ENCODE results near the gene CNTNAP3. TPM values are rescaled to one million over a fixed set of nuclear protein-coding genes. Genes with fewer than 3 reads are reported as not detected.
"Not testable (repeated sequence)": the region's sequence is repeated elsewhere in the genome, so short reads cannot be mapped to it uniquely, and the experiment has no call there.

Gene CNTNAP3
- total and polyA plus RNA-seq, 10 of the 15 experiments (the other 5 are each of a cell fraction or from before 2014, with no cell fraction given), result 0.04 to 0.13 (median 0.06) TPM; not detected in 7

DNA sequence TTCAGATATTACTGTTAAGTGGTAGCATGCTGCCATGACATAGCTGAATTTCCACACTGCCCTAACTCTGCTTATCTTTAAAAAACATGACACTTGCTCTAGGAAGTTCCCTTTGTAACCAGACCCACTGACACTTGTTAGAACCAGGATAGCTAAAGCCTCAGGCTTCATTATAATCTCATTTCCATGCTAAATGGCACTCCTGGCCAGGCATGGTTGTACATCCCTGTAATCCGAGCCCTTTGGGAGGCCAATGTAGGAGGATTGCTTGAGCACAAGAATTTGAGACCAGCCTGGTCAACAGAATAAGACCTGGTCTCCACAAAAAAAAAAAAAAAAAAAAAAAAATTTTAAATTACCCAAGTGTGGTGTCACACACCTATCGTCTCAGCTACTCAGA lies 254.1 kb downstream of the CNTNAP3 start:
- H3K4me3 ChIP-seq; H3K4me2 ChIP-seq (ENCODE audit: control insufficient read depth, insufficient read depth); H3K79me2 ChIP-seq (ENCODE audit: control insufficient read depth, insufficient read depth, low read length); SMC1A ChIA-PET (ENCODE audit: uncharacterized antibody, unreplicated experiment); DNase-seq (ENCODE audit: low read depth, low spot score); RAD21 ChIA-PET (ENCODE audit: unreplicated experiment); H3K9ac ChIP-seq (ENCODE audit: control insufficient read depth, insufficient read depth, low read length); H3K27me3 ChIP-seq (replicated peaks in 1 of 2; ENCODE audit: control insufficient read depth in 2 of 2, insufficient read depth in 2 of 2, low read length in 1 of 2); FAIRE-seq; H4K20me1 ChIP-seq (ENCODE audit: control insufficient read depth, insufficient read depth); ATAC-seq; H3K4me1 ChIP-seq (ENCODE audit: control insufficient read depth, insufficient read depth, low read length); H3K36me3 ChIP-seq (ENCODE audit: control insufficient read depth in 2 of 2, insufficient read depth in 2 of 2, low read length in 1 of 2); BruUV-seq (replicated peaks); H3K9me3 ChIP-seq (replicated peaks; ENCODE audit: control insufficient read depth, insufficient read depth, low read length); in situ Hi-C loops (cut with MboI); intact Hi-C loops (cut with micrococcal nuclease; ENCODE audit: unreplicated experiment); H3K27ac ChIP-seq (ENCODE audit: control insufficient read depth, insufficient read depth); H2AFZ ChIP-seq (ENCODE audit: control insufficient read depth, low read depth, low read length); CTCF ChIA-PET; POLR2A ChIA-PET: not testable (repeated sequence)
- 10% methylated on average over 2 of the region's 2 CpGs for WGBS (ENCODE audit: insufficient coverage, insufficient replicate concordance, low lambda C conversion rate, missing lambda C conversion rate)

DNA sequence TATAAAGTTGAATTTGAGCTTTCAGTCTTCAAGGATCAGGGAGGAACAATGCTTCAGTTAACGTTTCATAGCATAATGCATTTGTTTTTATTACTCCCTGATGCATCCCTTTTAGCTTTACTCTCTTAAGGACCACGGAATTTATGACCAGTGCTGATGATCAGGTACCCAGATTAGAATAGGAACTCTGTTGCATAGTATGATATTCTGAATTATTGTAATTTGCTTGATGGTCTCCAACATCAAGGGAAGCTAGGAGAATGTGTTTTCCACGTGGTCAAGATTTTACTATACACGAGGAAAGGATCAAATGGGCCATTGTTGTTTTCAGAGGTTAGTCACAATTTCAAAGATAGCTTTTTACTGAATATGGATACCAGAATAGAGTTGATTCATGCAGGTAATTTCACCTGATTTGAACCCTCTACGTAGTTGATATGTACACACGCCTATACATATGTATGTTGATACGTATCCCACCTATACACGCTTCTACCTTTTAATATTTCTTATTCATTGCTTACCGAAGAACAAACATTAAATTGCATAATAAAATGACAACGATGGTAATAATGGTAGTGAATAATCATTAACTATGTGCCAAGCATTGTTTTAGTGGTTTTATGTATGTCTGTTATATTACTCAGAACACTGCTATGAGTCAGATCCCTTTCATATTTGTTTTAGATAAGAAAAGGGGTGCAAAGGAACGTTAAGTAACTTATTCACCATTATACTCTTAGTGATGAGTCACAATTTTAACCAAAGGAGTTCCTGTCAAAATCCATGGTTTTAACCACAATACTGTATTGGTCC lies 257.6 kb downstream of the CNTNAP3 start:
- H3K4me3 ChIP-seq; H3K27me3 ChIP-seq (replicated peaks in 1 of 2; ENCODE audit: control insufficient read depth in 2 of 2, insufficient read depth in 2 of 2, low read length in 1 of 2); H3K9me3 ChIP-seq (replicated peaks; ENCODE audit: control insufficient read depth, insufficient read depth, low read length); H3K4me2 ChIP-seq (ENCODE audit: control insufficient read depth, insufficient read depth); H3K9ac ChIP-seq (ENCODE audit: control insufficient read depth, insufficient read depth, low read length); H3K79me2 ChIP-seq (ENCODE audit: control insufficient read depth, insufficient read depth, low read length); RAD21 ChIA-PET (ENCODE audit: unreplicated experiment); BruUV-seq (replicated peaks); H3K27ac ChIP-seq (ENCODE audit: control insufficient read depth, insufficient read depth); FAIRE-seq; H3K36me3 ChIP-seq (ENCODE audit: control insufficient read depth in 2 of 2, insufficient read depth in 2 of 2, low read length in 1 of 2); H3K4me1 ChIP-seq (ENCODE audit: control insufficient read depth, insufficient read depth, low read length); SMC1A ChIA-PET (ENCODE audit: uncharacterized antibody, unreplicated experiment); DNase-seq (ENCODE audit: low read depth, low spot score); H2AFZ ChIP-seq (ENCODE audit: control insufficient read depth, low read depth, low read length); intact Hi-C loops (cut with micrococcal nuclease; ENCODE audit: unreplicated experiment); H4K20me1 ChIP-seq (ENCODE audit: control insufficient read depth, insufficient read depth); POLR2A ChIA-PET; CTCF ChIA-PET; in situ Hi-C loops (cut with MboI): not testable (repeated sequence)
- 21% methylated on average over 8 of the region's 11 CpGs for WGBS (ENCODE audit: insufficient coverage, insufficient replicate concordance, low lambda C conversion rate, missing lambda C conversion rate)
- ATAC-seq, result peak; percentile 52; the same call in 2 of the 3 replicates

DNA sequence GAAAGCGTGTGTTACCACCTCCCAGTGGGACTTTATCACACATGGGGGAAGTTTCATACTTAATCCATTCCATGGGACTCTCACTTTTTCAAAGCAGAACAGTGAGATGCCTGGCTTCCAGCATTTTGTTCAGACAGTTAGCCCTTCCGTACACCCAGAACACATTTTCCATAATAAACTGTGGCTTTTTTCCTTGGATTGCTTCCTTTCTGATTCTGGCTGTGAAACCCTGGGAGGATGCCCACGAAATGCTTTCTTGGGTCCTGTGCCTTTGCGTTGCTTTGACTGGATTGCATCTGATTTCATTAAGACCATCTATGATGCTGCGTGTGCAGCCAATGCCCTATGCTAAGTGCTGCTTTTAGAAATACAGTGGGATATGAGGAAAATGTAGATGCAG lies 259.1 kb downstream of the CNTNAP3 start:
- H3K4me2 ChIP-seq (ENCODE audit: control insufficient read depth, insufficient read depth); SMC1A ChIA-PET (ENCODE audit: uncharacterized antibody, unreplicated experiment); H3K9ac ChIP-seq (ENCODE audit: control insufficient read depth, insufficient read depth, low read length); FAIRE-seq; H3K36me3 ChIP-seq (ENCODE audit: control insufficient read depth in 2 of 2, insufficient read depth in 2 of 2, low read length in 1 of 2); H3K9me3 ChIP-seq (replicated peaks; ENCODE audit: control insufficient read depth, insufficient read depth, low read length); BruUV-seq (replicated peaks); POLR2A ChIA-PET; in situ Hi-C loops (cut with MboI); H2AFZ ChIP-seq (ENCODE audit: control insufficient read depth, low read depth, low read length); H4K20me1 ChIP-seq (ENCODE audit: control insufficient read depth, insufficient read depth); CTCF ChIA-PET; DNase-seq (ENCODE audit: low read depth, low spot score); intact Hi-C loops (cut with micrococcal nuclease; ENCODE audit: unreplicated experiment); H3K4me3 ChIP-seq; H3K4me1 ChIP-seq (ENCODE audit: control insufficient read depth, insufficient read depth, low read length); H3K79me2 ChIP-seq (ENCODE audit: control insufficient read depth, insufficient read depth, low read length); H3K27ac ChIP-seq (ENCODE audit: control insufficient read depth, insufficient read depth); RAD21 ChIA-PET (ENCODE audit: unreplicated experiment); ATAC-seq; H3K27me3 ChIP-seq (replicated peaks in 1 of 2; ENCODE audit: control insufficient read depth in 2 of 2, insufficient read depth in 2 of 2, low read length in 1 of 2): not testable (repeated sequence)
- 26% methylated on average over 5 of the region's 5 CpGs for WGBS (ENCODE audit: insufficient coverage, insufficient replicate concordance, low lambda C conversion rate, missing lambda C conversion rate)

DNA sequence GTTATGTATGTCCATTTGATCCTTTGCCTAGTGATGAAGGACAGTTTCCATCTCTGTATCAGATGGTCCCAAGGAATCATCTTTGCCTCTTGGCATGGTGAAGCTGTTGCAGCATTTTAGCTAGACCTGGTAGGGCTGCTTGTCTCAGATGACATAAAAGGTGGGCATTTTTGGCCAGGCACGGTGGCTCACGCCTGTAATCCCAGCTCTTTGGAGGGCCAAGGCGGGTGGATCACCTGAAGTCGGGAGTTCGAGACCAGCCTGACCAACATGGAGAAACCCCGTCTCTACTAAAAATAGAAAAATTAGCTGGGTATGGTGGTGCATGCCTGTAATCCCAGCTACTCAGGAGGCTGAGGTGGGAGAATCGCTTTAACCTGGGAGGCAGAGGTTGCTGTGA lies 259.8 kb downstream of the CNTNAP3 start:
- 33% methylated on average over 7 of the region's 7 CpGs for WGBS (ENCODE audit: insufficient coverage, insufficient replicate concordance, low lambda C conversion rate, missing lambda C conversion rate)
- FAIRE-seq, result not testable (repeated sequence)

More for the DNA sequence above, 259.8 kb downstream of the CNTNAP3 start:
- intact Hi-C loops (cut with micrococcal nuclease; ENCODE audit: unreplicated experiment); CTCF ChIA-PET; ATAC-seq; H3K27ac ChIP-seq (ENCODE audit: control insufficient read depth, insufficient read depth); H3K4me2 ChIP-seq (ENCODE audit: control insufficient read depth, insufficient read depth); H3K4me3 ChIP-seq; BruUV-seq (replicated peaks); DNase-seq (ENCODE audit: low read depth, low spot score); RAD21 ChIA-PET (ENCODE audit: unreplicated experiment); H3K36me3 ChIP-seq (ENCODE audit: control insufficient read depth in 2 of 2, insufficient read depth in 2 of 2, low read length in 1 of 2); in situ Hi-C loops (cut with MboI); H3K79me2 ChIP-seq (ENCODE audit: control insufficient read depth, insufficient read depth, low read length); H3K27me3 ChIP-seq (replicated peaks in 1 of 2; ENCODE audit: control insufficient read depth in 2 of 2, insufficient read depth in 2 of 2, low read length in 1 of 2); H2AFZ ChIP-seq (ENCODE audit: control insufficient read depth, low read depth, low read length); H3K9ac ChIP-seq (ENCODE audit: control insufficient read depth, insufficient read depth, low read length); SMC1A ChIA-PET (ENCODE audit: uncharacterized antibody, unreplicated experiment); H3K4me1 ChIP-seq (ENCODE audit: control insufficient read depth, insufficient read depth, low read length); H4K20me1 ChIP-seq (ENCODE audit: control insufficient read depth, insufficient read depth); H3K9me3 ChIP-seq (replicated peaks; ENCODE audit: control insufficient read depth, insufficient read depth, low read length): not testable (repeated sequence)
- POLR2A ChIA-PET, result interaction anchor here (0.6 kb wide), 1 partner anchor 312 kb away, joined by 3 read pairs; no protein-coding TSS in a partner anchor
